PC-3 (cell line): ENCODE data around the gene ZNF862. TPM values are rescaled to one million over a fixed set of nuclear protein-coding genes. Genes with fewer than 3 reads are reported as not detected.
"Not testable (repeated sequence)": the region's sequence is repeated elsewhere in the genome, so short reads cannot be mapped to it uniquely, and the experiment has no call there.

Source experiments
- ATAC-seq: fragments of 200-7000 bp; cut with Tn5 transposase; 2 replicates; pipeline ENCODE4 v1.9.1; 2020; ENCODE audit warnings: mild to moderate bottlenecking, moderate library complexity
- BruUV-seq: library from RNA; stranded (reverse); fragments of 400-500 nt; replicated peaks from 2 replicates; lab custom pipeline; 2021; lab: Mats Ljungman, UMichigan
- CTCF ChIA-PET: fragments of 300-600 bp; sonication (Branson Sonifier 250); formaldehyde crosslinking; loops from one replicate; lab custom pipeline; 2022; ENCODE audit warnings: antibody characterized with exemption; lab: Charles Lee
- POLR2A ChIA-PET: fragments of 300-600 bp; sonication (Branson Sonifier 250); formaldehyde crosslinking; loops from one replicate; lab custom pipeline; 2022; ENCODE audit warnings: antibody characterized with exemption; ENCODE audit not compliant: unreplicated experiment; lab: Charles Lee
- DNase-seq: peaks from one replicate; pipeline ENCODE4 v3.0.0-alpha.2; 2015
- H2AFZ ChIP-seq: fragments of 300-600 bp; sonication (generic); 2 replicates; pipeline ENCODE4 v1.6.0; 2016; ENCODE audit warnings: antibody characterized with exemption, low read length
- H3F3A ChIP-seq: fragments of 300-600 bp; sonication (generic); one replicate; pipeline ENCODE4 v1.6.0; 2017; ENCODE audit warnings: antibody characterized with exemption, low read length, control low read depth, mild to moderate bottlenecking; ENCODE audit not compliant: unreplicated experiment
- H3K27ac ChIP-seq: fragments of 300-600 bp; sonication (generic); 2 replicates; pipeline ENCODE4 v1.5.1; 2016; ENCODE audit warnings: mild to moderate bottlenecking, low read length
- H3K27me3 ChIP-seq: fragments of 300-600 bp; sonication (generic); 2 replicates; pipeline ENCODE4 v1.6.1; 2016; ENCODE audit warnings: low read length, mixed read lengths
- H3K36me3 ChIP-seq: fragments of 300-600 bp; sonication (generic); 2 replicates; pipeline ENCODE4 v1.6.1; 2016; ENCODE audit warnings: low read depth, mixed run types, low read length, mixed read lengths
- H3K4me1 ChIP-seq: fragments of 300-600 bp; sonication (generic); 2 replicates; pipeline ENCODE4 v1.5.1; 2016; ENCODE audit warnings: low read length; ENCODE audit not compliant: insufficient read depth
- H3K4me2 ChIP-seq: fragments of 300-600 bp; sonication (generic); 2 replicates; pipeline ENCODE4 v1.6.0; 2016; ENCODE audit warnings: low read length
- H3K4me3 ChIP-seq: fragments of 300-600 bp; sonication (generic); 2 replicates; pipeline ENCODE4 v1.5.1; 2016; ENCODE audit warnings: mild to moderate bottlenecking, low read length, mixed read lengths
- H3K79me2 ChIP-seq: fragments of 300-600 bp; sonication (generic); 2 replicates; pipeline ENCODE4 v1.6.1; 2017; ENCODE audit warnings: low read length, mixed read lengths
- H3K9ac ChIP-seq: fragments of 300-600 bp; sonication (generic); 2 replicates; pipeline ENCODE4 v1.6.0; 2016; ENCODE audit warnings: mild to moderate bottlenecking, low read length
- H3K9me2 ChIP-seq: fragments of 300-600 bp; sonication (generic); replicated peaks from 2 replicates; pipeline ENCODE4 v1.6.1; 2016; ENCODE audit warnings: mixed run types, low read length, mixed read lengths
- H3K9me3 ChIP-seq: fragments of 300-600 bp; sonication (generic); 2 replicates; pipeline ENCODE4 v1.6.1; 2016; ENCODE audit warnings: low read length, mixed read lengths
- H4K20me1 ChIP-seq: fragments of 300-600 bp; sonication (generic); 2 replicates; pipeline ENCODE4 v1.6.1; 2016; ENCODE audit warnings: low read length, mixed read lengths
- EZH2 ChIP-seq: fragments of 300-600 bp; sonication (generic); IDR thresholded peaks from one replicate; pipeline ENCODE4 v1.6.1; 2017; ENCODE audit warnings: antibody characterized with exemption, mild to moderate bottlenecking, low read length; ENCODE audit not compliant: unreplicated experiment
- EZH2phosphoT487 ChIP-seq: fragments of 300-600 bp; sonication (generic); IDR thresholded peaks from 2 replicates; pipeline ENCODE4 v1.6.1; 2018; ENCODE audit warnings: mild to moderate bottlenecking, antibody characterized with exemption, low read length, borderline replicate concordance
- intact Hi-C: fragments of 100-400 bp; cut with micrococcal nuclease; formaldehyde crosslinking; loops from 2 replicates; pipeline ENCODE4 v1.9.0; 2023
- total RNA-seq: library from RNA; depleted of rRNA; stranded (reverse); fragments of >200 nt; gene quantifications from 2 replicates; pipeline ENCODE4 v1.2.3, GENCODE V29; 2014
- TF ChIP-seq, protein P1 (sequence below): fragments of 300-600 bp; sonication (generic); conservative IDR thresholded peaks from 2 replicates; pipeline ENCODE4 v1.5.1; 2017; ENCODE audit warnings: antibody characterized with exemption, low read depth, mild to moderate bottlenecking, low read length

The ZNF862 gene
- total RNA-seq, 1 experiment from 2014 or later = 3.0 TPM

DNA sequence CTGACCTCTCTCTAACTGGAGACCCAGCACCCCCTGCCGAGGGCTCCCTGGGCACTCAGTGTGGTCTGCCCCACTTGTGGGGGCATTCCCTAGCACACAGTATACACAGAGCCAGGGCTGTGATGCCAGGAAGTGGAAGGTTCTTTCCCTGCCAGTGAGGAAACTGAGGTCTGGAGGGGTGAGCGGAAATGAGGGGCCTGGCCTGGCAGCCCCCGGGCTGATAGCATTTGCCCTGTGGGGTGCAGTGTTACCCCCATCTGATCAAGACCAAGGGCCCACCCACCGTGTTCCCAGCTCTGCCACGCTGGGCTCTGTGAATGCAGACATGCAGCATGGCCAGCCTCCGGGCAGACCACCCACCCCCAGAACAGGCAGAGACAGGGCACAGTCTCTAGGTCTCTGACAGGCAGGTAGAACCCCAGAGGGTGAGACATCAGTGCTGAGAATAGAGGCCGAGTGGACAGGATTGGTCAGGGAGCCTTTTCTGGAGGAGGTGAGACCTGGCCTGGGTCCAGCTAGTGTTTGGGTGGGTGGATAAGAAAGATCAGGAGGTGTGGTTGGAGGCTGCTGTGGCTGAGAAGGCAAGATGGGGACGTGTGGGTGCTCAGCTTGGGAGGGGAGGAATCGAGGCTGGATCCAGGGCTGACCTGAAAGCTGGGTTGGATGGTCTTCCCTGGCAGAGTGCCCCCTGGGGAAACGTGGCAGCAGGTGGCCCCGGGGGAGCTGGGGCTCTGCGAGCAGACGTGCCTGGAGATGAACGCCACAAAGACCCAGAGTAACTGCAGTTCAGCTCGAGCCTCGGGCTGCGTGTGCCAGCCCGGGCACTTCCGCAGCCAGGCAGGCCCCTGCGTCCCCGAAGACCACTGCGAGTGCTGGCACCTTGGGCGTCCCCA is 10.8 kb upstream of the ZNF862 start:
- H3K79me2 ChIP-seq = no peaks in the 10 kb centered on the region
- no peaks in the 10 kb centered on the region for H3K36me3 ChIP-seq
- no peak overlapping the region for H2AFZ ChIP-seq
- intact Hi-C loops = no loop called here
- H3K27ac ChIP-seq = no peak overlapping the region
- H3K9me2 ChIP-seq = no peaks in the 10 kb centered on the region
- H4K20me1 ChIP-seq = no peaks in the 10 kb centered on the region
- H3K9ac ChIP-seq = no peak overlapping the region
- H3K4me3 ChIP-seq = no peak overlapping the region
- no TSS peak for BruUV-seq
- TF ChIP-seq EZH2 (no peak), EZH2phosphoT487 (no peak)
- TF ChIP-seq, protein P1, sequence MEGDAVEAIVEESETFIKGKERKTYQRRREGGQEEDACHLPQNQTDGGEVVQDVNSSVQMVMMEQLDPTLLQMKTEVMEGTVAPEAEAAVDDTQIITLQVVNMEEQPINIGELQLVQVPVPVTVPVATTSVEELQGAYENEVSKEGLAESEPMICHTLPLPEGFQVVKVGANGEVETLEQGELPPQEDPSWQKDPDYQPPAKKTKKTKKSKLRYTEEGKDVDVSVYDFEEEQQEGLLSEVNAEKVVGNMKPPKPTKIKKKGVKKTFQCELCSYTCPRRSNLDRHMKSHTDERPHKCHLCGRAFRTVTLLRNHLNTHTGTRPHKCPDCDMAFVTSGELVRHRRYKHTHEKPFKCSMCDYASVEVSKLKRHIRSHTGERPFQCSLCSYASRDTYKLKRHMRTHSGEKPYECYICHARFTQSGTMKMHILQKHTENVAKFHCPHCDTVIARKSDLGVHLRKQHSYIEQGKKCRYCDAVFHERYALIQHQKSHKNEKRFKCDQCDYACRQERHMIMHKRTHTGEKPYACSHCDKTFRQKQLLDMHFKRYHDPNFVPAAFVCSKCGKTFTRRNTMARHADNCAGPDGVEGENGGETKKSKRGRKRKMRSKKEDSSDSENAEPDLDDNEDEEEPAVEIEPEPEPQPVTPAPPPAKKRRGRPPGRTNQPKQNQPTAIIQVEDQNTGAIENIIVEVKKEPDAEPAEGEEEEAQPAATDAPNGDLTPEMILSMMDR = no peak
- POLR2A ChIA-PET = no interaction called here
- CTCF ChIA-PET = no interaction called here
- H3K9me3 ChIP-seq = no peaks in the 10 kb centered on the region
- ATAC-seq (no peak), DNase-seq (no peak)
- H3K4me2 ChIP-seq = no peak overlapping the region
- H3K4me1 ChIP-seq = no peaks in the 10 kb centered on the region
- H3F3A ChIP-seq = no peaks in the 10 kb centered on the region
- no peaks in the 10 kb centered on the region; the same call in 1 of the 2 replicates for H3K27me3 ChIP-seq

DNA sequence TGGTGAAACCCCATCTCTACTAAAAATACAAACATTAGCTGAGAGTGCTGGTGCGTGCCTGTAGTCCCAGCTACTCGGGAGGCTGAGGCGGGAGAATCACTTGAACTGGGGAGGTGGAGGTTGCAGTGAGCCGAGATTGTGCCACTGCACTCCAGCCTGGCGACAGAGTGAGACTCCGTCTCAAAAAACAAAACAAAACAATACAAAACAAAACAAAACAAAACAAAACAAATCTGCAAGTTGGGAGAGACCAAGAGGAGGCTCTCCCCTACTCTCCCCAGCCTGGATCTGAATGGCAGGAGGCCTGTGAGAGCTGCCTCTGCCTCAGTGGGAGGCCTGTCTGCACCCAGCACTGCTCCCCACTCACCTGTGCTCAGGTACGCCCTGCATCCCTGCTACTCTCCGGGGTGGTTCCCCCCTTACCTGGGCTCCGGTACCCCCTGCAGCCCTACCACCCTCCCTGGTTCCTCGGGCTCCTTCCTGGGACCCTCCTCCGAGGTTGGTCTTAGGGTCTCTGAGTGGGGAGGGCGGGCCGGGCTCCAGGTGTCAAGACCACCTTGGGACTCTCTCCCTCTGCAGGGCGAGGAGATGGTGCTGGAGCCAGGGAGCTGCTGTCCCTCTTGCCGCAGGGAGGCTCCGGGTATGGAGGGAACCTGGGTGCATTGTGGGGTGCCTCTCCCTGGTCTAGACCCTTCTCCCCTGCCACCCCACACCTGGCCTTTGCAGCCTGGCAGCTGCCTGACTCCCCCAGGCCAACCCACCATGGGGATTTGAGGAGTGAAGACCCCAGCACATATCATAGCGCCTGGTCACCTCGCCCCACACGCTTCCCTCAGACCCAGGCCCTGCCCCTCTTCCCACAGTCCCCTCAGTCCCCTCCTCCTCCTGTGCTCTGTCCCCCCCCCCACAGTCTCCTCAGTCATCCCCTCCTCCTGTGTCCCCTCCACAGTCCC is 9.5 kb upstream of the ZNF862 start:
- DNase-seq (no peak), ATAC-seq (no peak)
- no peaks in the 10 kb centered on the region; the same call in 1 of the 2 replicates for H3K27me3 ChIP-seq
- H4K20me1 ChIP-seq = no peaks in the 10 kb centered on the region
- intact Hi-C loops = no loop called here
- POLR2A ChIA-PET = no interaction called here
- TF ChIP-seq EZH2phosphoT487 (no peak), EZH2 (no peak)
- TF ChIP-seq, protein P1 = no peak
- no peak overlapping the region for H3K4me3 ChIP-seq
- no peaks in the 10 kb centered on the region for H3K79me2 ChIP-seq
- H2AFZ ChIP-seq = no peak overlapping the region
- H3F3A ChIP-seq = no peaks in the 10 kb centered on the region
- H3K4me1 ChIP-seq = no peaks in the 10 kb centered on the region
- H3K9me2 ChIP-seq = no peaks in the 10 kb centered on the region
- CTCF ChIA-PET = no interaction called here
- no peak overlapping the region for H3K4me2 ChIP-seq
- H3K36me3 ChIP-seq = no peaks in the 10 kb centered on the region
- no peak overlapping the region for H3K9ac ChIP-seq
- no peaks in the 10 kb centered on the region for H3K9me3 ChIP-seq
- no TSS peak for BruUV-seq
- no peak overlapping the region for H3K27ac ChIP-seq

DNA sequence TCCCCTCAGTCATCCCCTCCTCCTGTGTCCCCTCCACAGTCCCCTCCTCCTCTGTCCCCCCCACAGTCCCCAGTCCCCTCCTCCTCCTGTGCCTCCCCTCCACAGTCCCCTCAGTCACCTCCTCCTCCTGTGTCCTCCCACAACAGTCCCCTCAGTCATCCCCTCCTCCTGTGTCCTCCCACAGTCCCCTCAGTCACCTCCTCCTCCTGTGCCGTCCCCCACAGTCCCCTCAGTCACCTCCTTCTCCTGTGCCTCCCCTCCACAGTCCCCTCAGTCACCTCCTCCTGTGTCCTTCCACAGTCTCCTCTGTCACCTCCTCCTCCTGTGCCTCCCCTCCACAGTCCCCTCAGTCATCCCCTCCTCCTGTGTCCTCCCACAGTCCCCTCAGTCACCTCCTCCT is 7.6 kb upstream of the ZNF862 start:
- BruUV-seq, POLR2A ChIA-PET, H2AFZ ChIP-seq: not testable (repeated sequence)

More for the DNA sequence above, 7.6 kb upstream of the ZNF862 start:
- H3K27me3 ChIP-seq, H3K9me3 ChIP-seq, H3K79me2 ChIP-seq, H4K20me1 ChIP-seq, H3K4me3 ChIP-seq, ATAC-seq, H3K4me1 ChIP-seq, H3K9me2 ChIP-seq, H3K27ac ChIP-seq, H3F3A ChIP-seq, DNase-seq, CTCF ChIA-PET, intact Hi-C loops, H3K9ac ChIP-seq, H3K4me2 ChIP-seq, H3K36me3 ChIP-seq: not testable (repeated sequence)
